GM21717 (cell line): Measurements from ENCODE around the gene ADGRF4.
A peak's percentile ranks its signal among the peaks of the same experiment; 100 is the strongest.
"Not testable (repeated sequence)": the region's sequence is repeated elsewhere in the genome, so short reads cannot be mapped to it uniquely, and the experiment has no call there.

ENCODE experiments used
- ATAC-seq: cut with Tn5 transposase; IDR thresholded peaks from one replicate; pipeline ENCODE4 v1.9.1; 2021; ENCODE audit warnings: mild to moderate bottlenecking, moderate library complexity; ENCODE audit not compliant: unreplicated experiment

The ADGRF4 gene

GRCh38 chr6:47734831-47735481, 36.6 kb downstream of the ADGRF4 start:
- no peak for ATAC-seq

- no peak for ATAC-seq
Observed at GRCh38 chr6:47736083-47736700, 37.8 kb downstream of the ADGRF4 start.

- no peak for ATAC-seq
Observed at GRCh38 chr6:47737406-47737805, 39.0 kb downstream of the ADGRF4 start.

GRCh38 chr6:47740714-47741113, 42.3 kb downstream of the ADGRF4 start:
- no peak for ATAC-seq

GRCh38 chr6:47741807-47742206, 43.4 kb downstream of the ADGRF4 start:
- peak; percentile 74 for ATAC-seq

- ATAC-seq: no peak
Observed at GRCh38 chr6:47743744-47744143, 45.4 kb downstream of the ADGRF4 start.

GRCh38 chr6:47745269-47745668, 46.9 kb downstream of the ADGRF4 start:
- not testable (repeated sequence) for ATAC-seq

- no peak for ATAC-seq
Observed at GRCh38 chr6:47749757-47750156, 51.4 kb downstream of the ADGRF4 start.

- ATAC-seq: no peak
Observed at GRCh38 chr6:47752801-47753200, 54.4 kb downstream of the ADGRF4 start.

GRCh38 chr6:47759364-47759763, 61.0 kb downstream of the ADGRF4 start:
- ATAC-seq: no peak

- no peak for ATAC-seq
Observed at GRCh38 chr6:47762502-47762901, 64.1 kb downstream of the ADGRF4 start.

- no peak for ATAC-seq
Observed at GRCh38 chr6:47766445-47766844, 68.1 kb downstream of the ADGRF4 start.

- no peak for ATAC-seq
Observed at GRCh38 chr6:47767102-47767501, 68.7 kb downstream of the ADGRF4 start.

- no peak for ATAC-seq
Observed at GRCh38 chr6:47769982-47770381, 71.6 kb downstream of the ADGRF4 start.
